GM23338 (cell line): ENCODE data around the gene CSTF2. TPM values are rescaled to one million over a fixed set of nuclear protein-coding genes. Genes with fewer than 3 reads are reported as not detected.

Experiments used
- ATAC-seq: fragments of 200-7000 bp; cut with Tn5 transposase; 3 replicates; pipeline ENCODE4 v1.9.1; 2020
- DNase-seq: peaks from one replicate; pipeline ENCODE4 v3.0.0-alpha.2; 2015; ENCODE audit warnings: low spot score
- H2AFZ ChIP-seq: fragments of 200-600 bp; sonication (generic); 2 replicates; pipeline ENCODE4 v1.8.0; 2016; ENCODE audit warnings: antibody characterized with exemption, mild to moderate bottlenecking, moderate library complexity
- H3F3A ChIP-seq: fragments of 200-600 bp; sonication (generic); replicated peaks from 2 replicates; pipeline ENCODE4 v1.8.0; 2017; ENCODE audit warnings: antibody characterized with exemption, mixed run types, low read depth
- H3K27ac ChIP-seq: fragments of 200-600 bp; sonication (generic); 2 replicates; pipeline ENCODE4 v1.6.1; 2016; ENCODE audit warnings: low read depth
- H3K27me3 ChIP-seq: fragments of 200-600 bp; sonication (generic); 2 replicates; pipeline ENCODE4 v1.8.0; 2016; ENCODE audit warnings: mild to moderate bottlenecking, mixed run types, moderate library complexity; ENCODE audit not compliant: insufficient read depth
- H3K36me3 ChIP-seq: fragments of 200-600 bp; sonication (generic); 2 replicates; pipeline ENCODE4 v1.8.0; 2016; ENCODE audit warnings: mild to moderate bottlenecking; ENCODE audit not compliant: insufficient read depth
- H3K4me1 ChIP-seq: fragments of 200-600 bp; sonication (generic); 2 replicates; pipeline ENCODE4 v1.8.0; 2016; ENCODE audit warnings: mild to moderate bottlenecking, moderate library complexity; ENCODE audit not compliant: insufficient read depth
- H3K4me2 ChIP-seq: fragments of 200-600 bp; sonication (generic); 2 replicates; pipeline ENCODE4 v1.7.1; 2017; ENCODE audit warnings: mixed run types
- H3K4me3 ChIP-seq: fragments of 200-600 bp; sonication (generic); 2 replicates; pipeline ENCODE4 v1.6.1; 2016; ENCODE audit warnings: mixed run types
- H3K79me2 ChIP-seq: fragments of 200-600 bp; sonication (generic); replicated peaks from 2 replicates; pipeline ENCODE4 v1.8.0; 2017; ENCODE audit warnings: mild to moderate bottlenecking; ENCODE audit not compliant: insufficient read depth
- H3K9me2 ChIP-seq: fragments of 200-600 bp; sonication (generic); 2 replicates; pipeline ENCODE4 v1.8.0; 2017; ENCODE audit not compliant: insufficient read depth
- H4K20me1 ChIP-seq: fragments of 200-600 bp; sonication (generic); replicated peaks from 2 replicates; pipeline ENCODE4 v1.8.0; 2017; ENCODE audit warnings: mild to moderate bottlenecking; ENCODE audit not compliant: insufficient read depth
- H3K27ac Mint-ChIP-seq: 2 replicates; pipeline ENCODE4 v1.8.0; 2020; ENCODE audit warnings: inconsistent platforms, mild to moderate bottlenecking, moderate library complexity, mixed read lengths
- H3K27me3 Mint-ChIP-seq: 3 replicates; pipeline ENCODE4 v1.8.0; 2022; ENCODE audit warnings: low read depth, mild to moderate bottlenecking, moderate library complexity, mixed read lengths, inconsistent platforms; ENCODE audit not compliant: insufficient read depth, poor library complexity
- H3K36me3 Mint-ChIP-seq: 3 replicates; pipeline ENCODE4 v1.8.0; 2021; ENCODE audit warnings: low read depth, mild to moderate bottlenecking, inconsistent platforms, moderate library complexity, mixed read lengths
- H3K4me1 Mint-ChIP-seq: 3 replicates; pipeline ENCODE4 v1.8.0; 2020; ENCODE audit warnings: mild to moderate bottlenecking, inconsistent platforms, mixed read lengths
- H3K4me3 Mint-ChIP-seq: 3 replicates; pipeline ENCODE4 v1.8.0; 2021; ENCODE audit warnings: moderate library complexity, mild to moderate bottlenecking, inconsistent platforms, mixed read lengths
- H3K9me3 Mint-ChIP-seq: 3 replicates; pipeline ENCODE4 v1.8.0; 2020; ENCODE audit warnings: moderate library complexity, mild to moderate bottlenecking, inconsistent platforms, mixed read lengths
- JUNB ChIP-seq: IDR thresholded peaks from one replicate; pipeline ENCODE4 v1.6.1; 2016; ENCODE audit warnings: antibody characterized with exemption; ENCODE audit not compliant: unreplicated experiment
- NANOG ChIP-seq: IDR thresholded peaks from 2 replicates; pipeline ENCODE4 v1.6.1; 2016; ENCODE audit warnings: antibody characterized with exemption, borderline replicate concordance
- polyA plus RNA-seq: library from polyadenylated mRNA; unstranded; fragments of >200 nt; fragmentation: Nextera tagmentation; extraction: Ambion mirVana; gene quantifications from 2 replicates; pipeline ENCODE4 v1.2.1, GENCODE V29; 2016
- total RNA-seq: library from RNA; depleted of rRNA; stranded (reverse); fragments of >200 nt; shearing (Covaris generic); gene quantifications from 2 replicates; pipeline ENCODE4 v1.2.3, GENCODE V29; 2014
- TF ChIP-seq, protein P1 (sequence below): fragments of 250-450 bp; sonication (Bioruptor Pico); IDR thresholded peaks from 2 replicates; pipeline ENCODE4 v1.5.0; 2020; ENCODE audit warnings: mild to moderate bottlenecking, moderate library complexity
- TF ChIP-seq, protein P2 (sequence below): IDR thresholded peaks from one replicate; pipeline ENCODE4 v1.6.1; 2018; ENCODE audit warnings: antibody characterized with exemption; ENCODE audit not compliant: unreplicated experiment

CSTF2 gene
- total and polyA plus RNA-seq, 2 experiments from 2014 or later = 24.4 to 30.1 TPM

DNA sequence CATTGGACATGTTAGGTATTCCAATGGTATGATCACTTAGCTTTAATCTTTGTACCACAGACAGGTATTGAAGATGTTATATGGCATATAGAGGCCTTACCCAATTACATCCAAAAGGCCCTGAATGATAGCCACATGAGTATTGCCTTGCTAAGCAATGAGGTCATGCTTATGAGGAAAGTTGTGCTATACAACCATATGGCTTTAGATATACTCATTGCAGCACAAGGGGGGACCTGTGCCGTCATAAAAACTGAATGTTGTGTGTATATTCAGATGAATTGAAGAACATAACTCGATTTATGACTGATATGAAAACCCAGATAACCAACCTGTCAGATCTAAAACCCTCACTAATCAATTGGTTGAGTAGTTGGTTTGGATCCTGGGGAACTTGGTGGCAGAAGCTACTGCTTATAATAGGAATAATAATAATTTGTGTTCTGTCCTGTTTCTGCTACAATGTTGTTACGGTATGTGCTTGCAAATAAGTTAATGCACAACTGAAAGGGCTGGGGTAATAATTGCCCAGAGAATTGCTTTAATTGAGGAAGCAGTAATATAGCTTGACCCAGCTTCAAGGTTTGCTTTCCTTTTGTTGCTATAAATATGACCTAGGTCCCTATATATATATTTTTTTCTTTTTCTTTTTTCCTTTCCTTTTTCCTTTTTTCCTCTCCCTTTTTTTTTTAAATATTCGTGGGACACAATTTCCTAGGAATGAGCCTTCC is 21.5 kb upstream of the CSTF2 start:
- Histone ChIP-seq H3K4me2 (no peak overlapping the region), H3K4me1 (no peaks in the 10 kb centered on the region), H3K36me3 (no peaks in the 10 kb centered on the region), H3K27me3 (no peaks in the 10 kb centered on the region), H3K9me2 (no peaks in the 10 kb centered on the region), H3K27ac (no peak overlapping the region), H4K20me1 (no peaks in the 10 kb centered on the region), H2AFZ (no peak overlapping the region), H3K4me3 (no peak overlapping the region), H3F3A (no peaks in the 10 kb centered on the region), H3K79me2 (no peaks in the 10 kb centered on the region)
- no peak for DNase-seq
- Mint-ChIP-seq H3K36me3 (no peaks in the 10 kb centered on the region), H3K9me3 (no peaks in the 10 kb centered on the region), H3K4me3 (no peak overlapping the region), H3K27ac (no peak overlapping the region), H3K27me3 (no peaks in the 10 kb centered on the region), H3K4me1 (peaks cover 5% of the 10 kb centered on the region; the same call in 2 of the 3 replicates)
- TF ChIP-seq, protein P1, sequence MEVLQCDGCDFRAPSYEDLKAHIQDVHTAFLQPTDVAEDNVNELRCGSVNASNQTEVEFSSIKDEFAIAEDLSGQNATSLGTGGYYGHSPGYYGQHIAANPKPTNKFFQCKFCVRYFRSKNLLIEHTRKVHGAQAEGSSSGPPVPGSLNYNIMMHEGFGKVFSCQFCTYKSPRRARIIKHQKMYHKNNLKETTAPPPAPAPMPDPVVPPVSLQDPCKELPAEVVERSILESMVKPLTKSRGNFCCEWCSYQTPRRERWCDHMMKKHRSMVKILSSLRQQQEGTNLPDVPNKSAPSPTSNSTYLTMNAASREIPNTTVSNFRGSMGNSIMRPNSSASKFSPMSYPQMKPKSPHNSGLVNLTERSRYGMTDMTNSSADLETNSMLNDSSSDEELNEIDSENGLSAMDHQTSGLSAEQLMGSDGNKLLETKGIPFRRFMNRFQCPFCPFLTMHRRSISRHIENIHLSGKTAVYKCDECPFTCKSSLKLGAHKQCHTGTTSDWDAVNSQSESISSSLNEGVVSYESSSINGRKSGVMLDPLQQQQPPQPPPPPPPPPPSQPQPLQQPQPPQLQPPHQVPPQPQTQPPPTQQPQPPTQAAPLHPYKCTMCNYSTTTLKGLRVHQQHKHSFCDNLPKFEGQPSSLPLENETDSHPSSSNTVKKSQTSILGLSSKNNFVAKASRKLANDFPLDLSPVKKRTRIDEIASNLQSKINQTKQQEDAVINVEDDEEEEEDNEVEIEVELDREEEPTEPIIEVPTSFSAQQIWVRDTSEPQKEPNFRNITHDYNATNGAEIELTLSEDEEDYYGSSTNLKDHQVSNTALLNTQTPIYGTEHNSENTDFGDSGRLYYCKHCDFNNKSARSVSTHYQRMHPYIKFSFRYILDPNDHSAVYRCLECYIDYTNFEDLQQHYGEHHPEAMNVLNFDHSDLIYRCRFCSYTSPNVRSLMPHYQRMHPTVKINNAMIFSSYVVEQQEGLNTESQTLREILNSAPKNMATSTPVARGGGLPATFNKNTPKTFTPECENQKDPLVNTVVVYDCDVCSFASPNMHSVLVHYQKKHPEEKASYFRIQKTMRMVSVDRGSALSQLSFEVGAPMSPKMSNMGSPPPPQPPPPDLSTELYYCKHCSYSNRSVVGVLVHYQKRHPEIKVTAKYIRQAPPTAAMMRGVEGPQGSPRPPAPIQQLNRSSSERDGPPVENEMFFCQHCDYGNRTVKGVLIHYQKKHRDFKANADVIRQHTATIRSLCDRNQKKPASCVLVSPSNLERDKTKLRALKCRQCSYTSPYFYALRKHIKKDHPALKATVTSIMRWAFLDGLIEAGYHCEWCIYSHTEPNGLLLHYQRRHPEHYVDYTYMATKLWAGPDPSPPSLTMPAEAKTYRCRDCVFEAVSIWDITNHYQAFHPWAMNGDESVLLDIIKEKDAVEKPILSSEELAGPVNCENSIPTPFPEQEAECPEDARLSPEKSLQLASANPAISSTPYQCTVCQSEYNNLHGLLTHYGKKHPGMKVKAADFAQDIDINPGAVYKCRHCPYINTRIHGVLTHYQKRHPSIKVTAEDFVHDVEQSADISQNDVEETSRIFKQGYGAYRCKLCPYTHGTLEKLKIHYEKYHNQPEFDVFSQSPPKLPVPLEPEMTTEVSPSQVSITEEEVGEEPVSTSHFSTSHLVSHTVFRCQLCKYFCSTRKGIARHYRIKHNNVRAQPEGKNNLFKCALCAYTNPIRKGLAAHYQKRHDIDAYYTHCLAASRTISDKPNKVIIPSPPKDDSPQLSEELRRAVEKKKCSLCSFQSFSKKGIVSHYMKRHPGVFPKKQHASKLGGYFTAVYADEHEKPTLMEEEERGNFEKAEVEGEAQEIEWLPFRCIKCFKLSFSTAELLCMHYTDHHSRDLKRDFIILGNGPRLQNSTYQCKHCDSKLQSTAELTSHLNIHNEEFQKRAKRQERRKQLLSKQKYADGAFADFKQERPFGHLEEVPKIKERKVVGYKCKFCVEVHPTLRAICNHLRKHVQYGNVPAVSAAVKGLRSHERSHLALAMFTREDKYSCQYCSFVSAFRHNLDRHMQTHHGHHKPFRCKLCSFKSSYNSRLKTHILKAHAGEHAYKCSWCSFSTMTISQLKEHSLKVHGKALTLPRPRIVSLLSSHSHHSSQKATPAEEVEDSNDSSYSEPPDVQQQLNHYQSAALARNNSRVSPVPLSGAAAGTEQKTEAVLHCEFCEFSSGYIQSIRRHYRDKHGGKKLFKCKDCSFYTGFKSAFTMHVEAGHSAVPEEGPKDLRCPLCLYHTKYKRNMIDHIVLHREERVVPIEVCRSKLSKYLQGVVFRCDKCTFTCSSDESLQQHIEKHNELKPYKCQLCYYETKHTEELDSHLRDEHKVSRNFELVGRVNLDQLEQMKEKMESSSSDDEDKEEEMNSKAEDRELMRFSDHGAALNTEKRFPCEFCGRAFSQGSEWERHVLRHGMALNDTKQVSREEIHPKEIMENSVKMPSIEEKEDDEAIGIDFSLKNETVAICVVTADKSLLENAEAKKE (CRISPR knock-in tag) = no peak
- TF ChIP-seq JUNB = no peak
- TF ChIP-seq, protein P2, sequence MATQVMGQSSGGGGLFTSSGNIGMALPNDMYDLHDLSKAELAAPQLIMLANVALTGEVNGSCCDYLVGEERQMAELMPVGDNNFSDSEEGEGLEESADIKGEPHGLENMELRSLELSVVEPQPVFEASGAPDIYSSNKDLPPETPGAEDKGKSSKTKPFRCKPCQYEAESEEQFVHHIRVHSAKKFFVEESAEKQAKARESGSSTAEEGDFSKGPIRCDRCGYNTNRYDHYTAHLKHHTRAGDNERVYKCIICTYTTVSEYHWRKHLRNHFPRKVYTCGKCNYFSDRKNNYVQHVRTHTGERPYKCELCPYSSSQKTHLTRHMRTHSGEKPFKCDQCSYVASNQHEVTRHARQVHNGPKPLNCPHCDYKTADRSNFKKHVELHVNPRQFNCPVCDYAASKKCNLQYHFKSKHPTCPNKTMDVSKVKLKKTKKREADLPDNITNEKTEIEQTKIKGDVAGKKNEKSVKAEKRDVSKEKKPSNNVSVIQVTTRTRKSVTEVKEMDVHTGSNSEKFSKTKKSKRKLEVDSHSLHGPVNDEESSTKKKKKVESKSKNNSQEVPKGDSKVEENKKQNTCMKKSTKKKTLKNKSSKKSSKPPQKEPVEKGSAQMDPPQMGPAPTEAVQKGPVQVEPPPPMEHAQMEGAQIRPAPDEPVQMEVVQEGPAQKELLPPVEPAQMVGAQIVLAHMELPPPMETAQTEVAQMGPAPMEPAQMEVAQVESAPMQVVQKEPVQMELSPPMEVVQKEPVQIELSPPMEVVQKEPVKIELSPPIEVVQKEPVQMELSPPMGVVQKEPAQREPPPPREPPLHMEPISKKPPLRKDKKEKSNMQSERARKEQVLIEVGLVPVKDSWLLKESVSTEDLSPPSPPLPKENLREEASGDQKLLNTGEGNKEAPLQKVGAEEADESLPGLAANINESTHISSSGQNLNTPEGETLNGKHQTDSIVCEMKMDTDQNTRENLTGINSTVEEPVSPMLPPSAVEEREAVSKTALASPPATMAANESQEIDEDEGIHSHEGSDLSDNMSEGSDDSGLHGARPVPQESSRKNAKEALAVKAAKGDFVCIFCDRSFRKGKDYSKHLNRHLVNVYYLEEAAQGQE = no peak
- no peak for TF ChIP-seq NANOG
- ATAC-seq = no peak
